ENCODE results near the gene RPS5.
A peak's percentile ranks its signal among the peaks of the same experiment; 100 is the strongest.

RPS5 gene

GRCh38 chr19:58386576-58387337 lies at the start of gene RPS5:
TSS of gene RPS5 (plus strand) at chr19:58387269. CDS start at chr19:58388138, 869 bp downstream.
- no peak for TF ChIP-seq ZNF274 (IDR thresholded peaks at IDR 0.05; ENCODE audit: low read depth, low read length)
- peak within 1 kb of the TSS; percentile 86 for H3K4me3 ChIP-seq (ENCODE audit: low read length)

GRCh38 chr19:58338336-58338735 lies 48.7 kb upstream of the RPS5 start:
- no peak for TF ChIP-seq ZNF274 (IDR thresholded peaks at IDR 0.05; ENCODE audit: low read depth, low read length)
- H3K4me3 ChIP-seq (ENCODE audit: low read length): no peak overlapping the region

DNA sequence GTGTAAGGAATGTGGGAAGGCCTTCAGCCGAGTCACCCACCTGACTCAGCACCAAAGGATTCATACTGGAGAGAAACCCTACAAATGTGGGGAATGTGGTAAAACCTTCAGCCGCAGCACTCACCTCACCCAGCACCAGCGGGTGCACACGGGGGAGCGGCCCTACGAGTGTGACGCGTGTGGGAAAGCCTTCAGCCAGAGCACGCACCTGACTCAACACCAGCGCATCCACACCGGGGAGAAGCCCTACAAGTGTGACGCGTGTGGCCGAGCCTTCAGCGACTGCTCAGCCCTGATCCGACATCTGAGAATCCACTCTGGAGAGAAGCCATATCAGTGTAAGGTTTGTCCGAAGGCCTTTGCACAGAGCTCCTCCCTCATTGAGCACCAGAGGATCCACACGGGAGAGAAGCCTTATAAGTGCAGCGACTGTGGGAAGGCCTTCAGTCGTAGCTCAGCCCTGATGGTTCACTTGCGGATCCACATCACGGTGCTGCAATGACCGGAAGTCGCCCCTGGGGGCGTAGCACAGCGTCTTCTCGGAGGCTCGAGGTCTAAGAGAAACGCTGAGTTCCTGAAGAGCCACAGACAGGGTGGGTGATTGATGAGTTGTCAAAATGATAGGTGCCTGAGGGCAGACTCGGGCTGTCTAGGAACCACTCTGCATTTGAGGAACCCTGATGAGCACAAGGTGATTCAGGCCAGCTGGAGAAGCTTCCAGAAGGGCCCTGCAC lies 48.1 kb upstream of the RPS5 start:
- no peak for TF ChIP-seq ZNF274 (IDR thresholded peaks at IDR 0.05; ENCODE audit: low read depth, low read length)
- no peak overlapping the region for H3K4me3 ChIP-seq (ENCODE audit: low read length)

DNA sequence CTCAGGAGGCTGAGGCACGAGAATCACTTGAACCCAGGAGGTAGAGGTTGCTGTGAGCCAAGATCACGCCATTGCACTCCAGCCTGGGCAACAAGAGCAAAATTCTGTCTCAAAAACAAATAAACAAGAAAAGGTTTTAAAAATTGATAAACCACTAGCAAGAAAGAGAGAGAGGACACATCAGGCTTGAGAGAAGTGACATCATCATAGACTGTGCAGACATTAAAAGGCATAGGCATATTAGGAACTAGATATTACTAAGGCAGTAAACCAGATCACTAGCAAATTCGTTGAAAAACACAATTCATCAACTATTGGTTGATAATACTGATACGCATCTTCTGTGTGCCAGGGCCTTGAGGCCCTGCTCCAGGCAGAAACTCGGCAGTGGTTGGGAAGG lies 41.5 kb upstream of the RPS5 start:
- TF ChIP-seq ZNF274 (IDR thresholded peaks at IDR 0.05; ENCODE audit: low read depth, low read length): no peak
- no peak overlapping the region for H3K4me3 ChIP-seq (ENCODE audit: low read length)

DNA sequence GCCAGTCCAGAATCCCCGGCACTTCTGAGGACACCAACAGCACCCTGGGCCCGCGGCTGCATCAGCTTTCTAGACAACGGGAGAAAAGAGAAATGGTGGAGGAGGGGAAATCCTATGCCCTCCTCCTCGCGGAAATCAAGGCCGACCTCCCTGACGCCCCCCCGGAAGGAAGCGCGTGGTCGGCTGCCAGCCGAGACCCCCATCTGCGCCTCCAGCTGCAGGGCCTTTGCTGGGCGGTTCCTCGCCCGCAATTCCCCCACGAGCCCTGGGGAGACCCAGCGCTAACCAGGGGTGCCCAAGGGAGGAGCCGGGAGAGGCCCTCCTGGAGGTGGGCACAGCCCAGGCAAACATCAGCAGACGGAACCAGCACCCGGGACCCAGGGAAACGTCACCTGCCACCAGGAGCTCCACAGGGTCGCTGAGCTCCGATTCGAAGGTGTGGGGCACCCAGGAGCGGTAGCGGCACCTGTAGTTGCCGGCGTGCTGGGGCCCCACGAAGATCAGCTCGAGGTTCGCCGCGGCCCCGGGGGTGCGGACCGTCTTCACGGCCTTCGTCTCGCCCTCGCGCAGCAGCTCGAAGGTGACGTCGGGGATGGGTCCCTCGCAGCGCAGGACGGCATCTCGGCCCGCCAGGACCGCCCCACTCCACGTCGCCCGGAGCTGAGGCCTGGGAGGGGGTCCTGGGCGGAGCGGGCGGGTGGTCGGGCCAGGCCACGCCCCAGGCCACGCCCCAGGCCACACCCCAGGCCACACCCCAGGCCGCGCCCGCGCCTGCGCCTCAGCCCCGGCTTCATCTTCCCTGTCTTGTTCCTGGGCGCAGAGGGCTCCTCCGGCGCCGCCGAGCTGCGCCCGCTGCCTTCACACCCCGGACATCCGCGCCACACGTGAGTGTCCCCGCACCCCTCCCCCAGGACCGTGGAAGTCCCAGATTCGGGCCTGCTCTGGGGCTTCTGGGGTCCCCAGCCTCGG lies 39.8 kb upstream of the RPS5 start:
- peak overlapping the region; percentile 72 for H3K4me3 ChIP-seq (ENCODE audit: low read length)
- no peak for TF ChIP-seq ZNF274 (IDR thresholded peaks at IDR 0.05; ENCODE audit: low read depth, low read length)

- peak overlapping the region; percentile 72 for H3K4me3 ChIP-seq (ENCODE audit: low read length)
Measured at GRCh38 chr19:58348080-58348479, 39.0 kb upstream of the RPS5 start.

GRCh38 chr19:58349590-58349989 lies 37.5 kb upstream of the RPS5 start:
- no peak for TF ChIP-seq ZNF274 (IDR thresholded peaks at IDR 0.05; ENCODE audit: low read depth, low read length)
- no peak overlapping the region; the same call in 1 of the 2 replicates for H3K4me3 ChIP-seq (ENCODE audit: low read length)

- TF ChIP-seq ZNF274 (IDR thresholded peaks at IDR 0.05; ENCODE audit: low read depth, low read length): no peak
Measured at GRCh38 chr19:58350001-58350861, 36.8 kb upstream of the RPS5 start.

DNA sequence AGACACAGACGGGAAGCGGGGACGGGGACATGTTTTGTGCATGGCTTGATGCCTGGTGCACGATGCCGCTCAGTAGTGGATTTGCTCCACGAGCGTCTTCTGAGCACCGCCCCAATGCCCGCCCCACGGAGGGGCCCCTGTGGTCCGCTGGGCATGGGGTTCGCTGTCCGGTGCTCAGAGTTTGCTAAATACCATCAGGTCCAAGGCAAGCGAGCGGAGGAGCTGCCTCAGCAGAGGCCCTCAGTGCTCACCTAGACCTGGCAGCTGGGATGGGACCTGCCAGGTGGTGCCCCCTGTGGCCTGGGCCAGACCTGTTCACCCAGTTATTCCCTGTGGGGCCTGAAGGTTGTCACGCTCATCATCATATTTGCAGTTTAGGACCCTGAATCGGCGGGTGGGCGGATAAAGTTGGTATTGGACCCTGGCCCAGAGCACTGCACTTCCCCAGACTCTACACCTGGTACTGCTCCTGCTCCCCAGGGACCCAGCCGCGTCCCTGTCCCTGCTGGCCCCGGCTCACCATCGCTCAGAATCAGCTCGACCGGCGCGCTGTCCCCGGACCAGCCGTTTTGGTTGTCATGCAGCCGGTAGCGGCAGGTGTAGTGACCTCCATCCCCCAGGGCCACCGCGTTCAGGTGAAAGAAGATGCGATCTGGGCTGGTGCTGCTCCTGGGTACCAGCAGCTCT lies 36.1 kb upstream of the RPS5 start:
- TF ChIP-seq ZNF274 (IDR thresholded peaks at IDR 0.05; ENCODE audit: low read depth, low read length): no peak
- H3K4me3 ChIP-seq (ENCODE audit: low read length): no peak overlapping the region

More at GRCh38 chr19:58350001-58350861, 36.8 kb upstream of the RPS5 start:
- no peak overlapping the region; the same call in 1 of the 2 replicates for H3K4me3 ChIP-seq (ENCODE audit: low read length)

DNA sequence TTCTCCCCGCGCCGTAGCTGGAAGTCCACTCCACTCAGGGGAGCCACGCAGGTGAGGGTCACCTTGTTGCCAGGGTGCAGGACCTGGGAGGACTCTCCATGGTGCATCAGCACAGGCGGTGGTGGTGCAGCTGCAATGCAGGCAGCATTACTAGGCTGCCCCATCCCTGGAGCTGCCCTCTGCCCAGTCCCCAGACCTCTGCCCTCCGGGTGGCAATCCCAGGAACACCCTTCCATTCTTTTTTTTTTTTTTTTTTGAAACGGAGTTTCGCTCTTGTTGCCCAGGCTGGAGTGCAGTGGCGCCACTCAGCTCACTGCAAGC lies 35.6 kb upstream of the RPS5 start:
- no peak overlapping the region for H3K4me3 ChIP-seq (ENCODE audit: low read length)
- TF ChIP-seq ZNF274 (IDR thresholded peaks at IDR 0.05; ENCODE audit: low read depth, low read length): no peak

GRCh38 chr19:58351990-58352755 lies 34.9 kb upstream of the RPS5 start:
- no peak for TF ChIP-seq ZNF274 (IDR thresholded peaks at IDR 0.05; ENCODE audit: low read depth, low read length)
- H3K4me3 ChIP-seq (ENCODE audit: low read length): no peak overlapping the region

Measured in GM08714 (cell line).